ENCODE data around the gene KBTBD13.

DNA sequence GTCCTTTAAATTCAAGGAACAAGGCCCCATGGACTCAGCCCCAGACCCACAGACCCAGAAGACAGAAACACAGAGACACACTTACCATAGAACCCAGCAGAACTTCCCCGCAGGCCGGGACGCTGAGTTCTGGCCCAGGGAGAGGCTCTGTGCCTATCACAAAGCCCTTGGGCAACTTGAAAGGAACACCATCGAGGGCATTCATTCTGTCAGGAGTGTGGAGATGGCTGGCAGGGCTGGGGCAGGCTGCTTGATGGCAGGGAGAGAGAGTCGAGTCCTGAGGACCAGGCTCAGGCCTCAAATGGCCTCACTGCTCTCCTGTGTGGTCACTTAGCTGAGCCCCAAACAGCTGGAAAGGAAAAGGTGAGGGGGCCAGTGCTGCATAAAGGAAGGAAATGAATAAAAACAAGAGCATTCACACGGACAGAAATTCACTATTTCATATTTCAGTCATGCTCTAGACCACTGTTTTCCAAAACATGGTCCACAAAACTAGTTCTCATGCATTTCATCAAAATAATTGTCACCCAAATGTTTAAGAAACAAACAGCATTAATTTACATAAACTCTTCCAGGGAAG, 29.6 kb downstream of the KBTBD13 start:
- TF ChIP-seq, protein P1, sequence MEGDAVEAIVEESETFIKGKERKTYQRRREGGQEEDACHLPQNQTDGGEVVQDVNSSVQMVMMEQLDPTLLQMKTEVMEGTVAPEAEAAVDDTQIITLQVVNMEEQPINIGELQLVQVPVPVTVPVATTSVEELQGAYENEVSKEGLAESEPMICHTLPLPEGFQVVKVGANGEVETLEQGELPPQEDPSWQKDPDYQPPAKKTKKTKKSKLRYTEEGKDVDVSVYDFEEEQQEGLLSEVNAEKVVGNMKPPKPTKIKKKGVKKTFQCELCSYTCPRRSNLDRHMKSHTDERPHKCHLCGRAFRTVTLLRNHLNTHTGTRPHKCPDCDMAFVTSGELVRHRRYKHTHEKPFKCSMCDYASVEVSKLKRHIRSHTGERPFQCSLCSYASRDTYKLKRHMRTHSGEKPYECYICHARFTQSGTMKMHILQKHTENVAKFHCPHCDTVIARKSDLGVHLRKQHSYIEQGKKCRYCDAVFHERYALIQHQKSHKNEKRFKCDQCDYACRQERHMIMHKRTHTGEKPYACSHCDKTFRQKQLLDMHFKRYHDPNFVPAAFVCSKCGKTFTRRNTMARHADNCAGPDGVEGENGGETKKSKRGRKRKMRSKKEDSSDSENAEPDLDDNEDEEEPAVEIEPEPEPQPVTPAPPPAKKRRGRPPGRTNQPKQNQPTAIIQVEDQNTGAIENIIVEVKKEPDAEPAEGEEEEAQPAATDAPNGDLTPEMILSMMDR (IDR thresholded peaks at IDR 0.05) = no peak
- TF ChIP-seq EZH2phosphoT487 (IDR thresholded peaks at IDR 0.05) (no peak), EZH2 (IDR thresholded peaks at IDR 0.05) (no peak)

Measured in neural progenitor cell (in vitro differentiated cells).